Activated B cell treated with CpG ODN at 0.5 μM for 24 hours (primary cell): ENCODE results near the gene IGSF21. TPM values are rescaled to one million over a fixed set of nuclear protein-coding genes. Genes with fewer than 3 reads are reported as not detected.

Experiments used
- ATAC-seq: fragments of 200-7000 bp; cut with Tn5 transposase; one replicate; pipeline ENCODE4 v1.10.0; 2021; ENCODE audit warnings: low read depth, mild to moderate bottlenecking, moderate library complexity
- CTCF ChIA-PET: fragments of 350-600 bp; sonication (Branson Sonifier 250); formaldehyde crosslinking; loops from one replicate; lab custom pipeline; 2021; ENCODE audit warnings: antibody characterized with exemption; lab: Charles Lee
- POLR2A ChIA-PET: fragments of 350-600 bp; sonication (Branson Sonifier 250); formaldehyde crosslinking; loops from one replicate; lab custom pipeline; 2021; ENCODE audit warnings: antibody characterized with exemption; lab: Charles Lee
- DNase-seq: peaks from one replicate; pipeline ENCODE4 v3.0.0; 2022
- H3K27ac Mint-ChIP-seq: one replicate; pipeline ENCODE4 v1.8.0; 2020; ENCODE audit warnings: mixed read lengths
- H3K27me3 Mint-ChIP-seq: one replicate; pipeline ENCODE4 v1.8.0; 2021; ENCODE audit warnings: mixed read lengths
- H3K36me3 Mint-ChIP-seq: one replicate; pipeline ENCODE4 v1.8.0; 2021; ENCODE audit warnings: low read depth, mixed read lengths
- H3K4me1 Mint-ChIP-seq: one replicate; pipeline ENCODE4 v1.8.0; 2021; ENCODE audit warnings: mixed read lengths
- H3K4me3 Mint-ChIP-seq: one replicate; pipeline ENCODE4 v1.8.0; 2020; ENCODE audit warnings: mild to moderate bottlenecking, mixed read lengths
- H3K9me3 Mint-ChIP-seq: one replicate; pipeline ENCODE4 v1.8.0; 2020; ENCODE audit warnings: mixed read lengths
- CTCF ChIP-seq: fragments of 200-600 bp; IDR thresholded peaks from one replicate; pipeline ENCODE4 v1.8.0; 2022; ENCODE audit warnings: antibody characterized with exemption, mild to moderate bottlenecking
- intact Hi-C: fragments of 100-400 bp; cut with micrococcal nuclease; formaldehyde crosslinking; loops from one replicate; pipeline ENCODE4 v1.15.1; 2024
- total RNA-seq: library from RNA; stranded (reverse); gene quantifications from 2 replicates; pipeline ENCODE4 v1.2.3, GENCODE V29; 2022

Gene IGSF21
- total RNA-seq, 1 donor from 2014 or later, result not detected

- ChIA-PET POLR2A (no interaction called here), CTCF (no interaction called here)
- intact Hi-C loops, result no loop called here
- H3K27ac Mint-ChIP-seq, result no peak overlapping the region
- no peak for TF ChIP-seq CTCF
- ATAC-seq, result no peak
- no peak overlapping the region for H3K4me3 Mint-ChIP-seq
- DNase-seq, result no peak
- no peaks in the 10 kb centered on the region for H3K4me1 Mint-ChIP-seq
- H3K36me3 Mint-ChIP-seq, result no peaks in the 10 kb centered on the region
- peaks cover 5% of the 10 kb centered on the region for H3K27me3 Mint-ChIP-seq
- H3K9me3 Mint-ChIP-seq, result peaks cover 3% of the 10 kb centered on the region
Measured at GRCh38 chr1:18230840-18231239, 123.2 kb downstream of the IGSF21 start.

- DNase-seq (no peak), ATAC-seq (no peak)
- Mint-ChIP-seq H3K36me3 (no peaks in the 10 kb centered on the region), H3K27me3 (peaks cover 5% of the 10 kb centered on the region), H3K9me3 (peaks cover 6% of the 10 kb centered on the region), H3K4me3 (no peak overlapping the region), H3K27ac (no peak overlapping the region), H3K4me1 (no peaks in the 10 kb centered on the region)
- POLR2A ChIA-PET, result no interaction called here
- CTCF ChIA-PET, result no interaction called here
- intact Hi-C loops, result no loop called here
- TF ChIP-seq CTCF, result no peak
Measured at GRCh38 chr1:18232052-18232451, 124.5 kb downstream of the IGSF21 start.

- Mint-ChIP-seq H3K4me1 (no peaks in the 10 kb centered on the region), H3K27me3 (peaks cover 5% of the 10 kb centered on the region), H3K9me3 (peaks cover 6% of the 10 kb centered on the region), H3K27ac (no peak overlapping the region), H3K4me3 (no peak overlapping the region), H3K36me3 (no peaks in the 10 kb centered on the region)
- intact Hi-C loops, result no loop called here
- DNase-seq (no peak), ATAC-seq (no peak)
- POLR2A ChIA-PET, result no interaction called here
- TF ChIP-seq CTCF, result no peak
- CTCF ChIA-PET, result no interaction called here
Measured at GRCh38 chr1:18233176-18233864, 125.7 kb downstream of the IGSF21 start.

- no peak for TF ChIP-seq CTCF
- Mint-ChIP-seq H3K36me3 (no peaks in the 10 kb centered on the region), H3K4me3 (no peak overlapping the region), H3K9me3 (peaks cover 6% of the 10 kb centered on the region), H3K27ac (no peak overlapping the region), H3K4me1 (no peaks in the 10 kb centered on the region), H3K27me3 (peaks cover 8% of the 10 kb centered on the region)
- POLR2A ChIA-PET, result interaction anchor here (0.5 kb wide), 1 partner anchor 1010 kb away, joined by 3 read pairs; no protein-coding TSS in a partner anchor
- intact Hi-C loops, result no loop called here
- no peak for DNase-seq
- no peak for ATAC-seq
- CTCF ChIA-PET, result no interaction called here
Measured at GRCh38 chr1:18234790-18235242, 127.2 kb downstream of the IGSF21 start.

- Mint-ChIP-seq H3K27ac (no peak overlapping the region), H3K36me3 (no peaks in the 10 kb centered on the region), H3K27me3 (peaks cover 6% of the 10 kb centered on the region), H3K4me3 (no peak overlapping the region), H3K4me1 (no peaks in the 10 kb centered on the region), H3K9me3 (peaks cover 3% of the 10 kb centered on the region)
- no peak for ATAC-seq
- TF ChIP-seq CTCF, result no peak
- intact Hi-C loops, result no loop called here
- no peak for DNase-seq
- ChIA-PET POLR2A (no interaction called here), CTCF (no interaction called here)
Measured at GRCh38 chr1:18237371-18237770, 129.8 kb downstream of the IGSF21 start.
